GM08714 (cell line): ENCODE measurements around the gene RALGPS1.
"Not testable (repeated sequence)": the region's sequence is repeated elsewhere in the genome, so short reads cannot be mapped to it uniquely, and the experiment has no call there.

Experiments used
- H3K4me3 ChIP-seq: fragments of 200-500 bp; sonication (Bioruptor generic); 2 replicates; pipeline ENCODE4 v1.5.1; 2014; ENCODE audit warnings: mild to moderate bottlenecking, low read length, inconsistent platforms
- ZNF274 ChIP-seq: IDR thresholded peaks from 2 replicates; pipeline ENCODE4 v1.6.1; 2012; ENCODE audit warnings: mild to moderate bottlenecking, low read depth, low read length

RALGPS1 gene

GRCh38 chr9:127161081-127161624 is 246.6 kb downstream of the RALGPS1 start:
- no peak for TF ChIP-seq ZNF274
- H3K4me3 ChIP-seq: no peak overlapping the region

GRCh38 chr9:127162046-127162863 is 247.7 kb downstream of the RALGPS1 start:
- no peak for TF ChIP-seq ZNF274
- H3K4me3 ChIP-seq: no peak overlapping the region

GRCh38 chr9:127162864-127163365 is 248.3 kb downstream of the RALGPS1 start:
- TF ChIP-seq ZNF274: no peak
- H3K4me3 ChIP-seq: no peak overlapping the region

- TF ChIP-seq ZNF274: no peak
- H3K4me3 ChIP-seq: no peak overlapping the region
These were observed 248.8 kb downstream of the RALGPS1 start for GRCh38 chr9:127163409-127163808.

- no peak for TF ChIP-seq ZNF274
- H3K4me3 ChIP-seq: no peak overlapping the region
These were observed 250.5 kb downstream of the RALGPS1 start for GRCh38 chr9:127165116-127165515.

- no peak for TF ChIP-seq ZNF274
- no peak overlapping the region for H3K4me3 ChIP-seq
These were observed 251.5 kb downstream of the RALGPS1 start for GRCh38 chr9:127166111-127166510.

GRCh38 chr9:127166651-127167524 is 252.3 kb downstream of the RALGPS1 start:
- no peak for TF ChIP-seq ZNF274
- no peak overlapping the region for H3K4me3 ChIP-seq

GRCh38 chr9:127167560-127168326 is 253.2 kb downstream of the RALGPS1 start:
- no peak overlapping the region for H3K4me3 ChIP-seq
- TF ChIP-seq ZNF274: no peak

GRCh38 chr9:127168756-127169574 is 254.4 kb downstream of the RALGPS1 start:
- no peak for TF ChIP-seq ZNF274
- no peak overlapping the region for H3K4me3 ChIP-seq

GRCh38 chr9:127169575-127169883 is 254.9 kb downstream of the RALGPS1 start:
- no peak overlapping the region for H3K4me3 ChIP-seq
- no peak for TF ChIP-seq ZNF274

- TF ChIP-seq ZNF274: no peak
- H3K4me3 ChIP-seq: no peak overlapping the region
These were observed 255.5 kb downstream of the RALGPS1 start for GRCh38 chr9:127170103-127170502.

- TF ChIP-seq ZNF274: no peak
These were observed 256.1 kb downstream of the RALGPS1 start for GRCh38 chr9:127170652-127171051.

GRCh38 chr9:127171348-127171747 is 256.8 kb downstream of the RALGPS1 start:
- H3K4me3 ChIP-seq: not testable (repeated sequence)

More at GRCh38 chr9:127170652-127171051, 256.1 kb downstream of the RALGPS1 start:
- no peak overlapping the region for H3K4me3 ChIP-seq
